ENCODE measurements around the gene ZNF341. TPM values are rescaled to one million over a fixed set of nuclear protein-coding genes. Genes with fewer than 3 reads are reported as not detected.

ZNF341 gene
- total and polyA plus RNA-seq, 9 of the 15 experiments (the other 6 are each of a cell fraction or from before 2014, with no cell fraction given), result 0.08 to 2.6 (median 1.0) TPM

GRCh38 chr20:33829636-33830035 lies 97.8 kb downstream of the ZNF341 start (continued):
- TF ChIP-seq ZNF407 (IDR thresholded peaks at IDR 0.05; ENCODE audit: low read depth) (no peak), BACH1 (tag; IDR thresholded peaks at IDR 0.05) (no peak), ZNF354B (CRISPR knock-in tag; IDR thresholded peaks at IDR 0.05) (no peak), SMARCA4 (IDR thresholded peaks at IDR 0.05) (peak; percentile 30; the same call in 1 of the 2 replicates), GATA2 (CRISPR knock-in tag; IDR thresholded peaks at IDR 0.05) (0 out of 2 replicates have a peak, but pooled peaks have one; percentile 37), ZNF76 (CRISPR knock-in tag; IDR thresholded peaks at IDR 0.05; ENCODE audit: borderline replicate concordance) (no peak), MEF2D (tag; conservative IDR thresholded peaks at IDR 0.05; ENCODE audit: low read depth) (no peak), ZNF23 (CRISPR knock-in tag; IDR thresholded peaks at IDR 0.05) (no peak), MYC (IDR thresholded peaks at IDR 0.05; ENCODE audit: low read depth, low read length) (0 out of 2 replicates have a peak, but pooled peaks have one; percentile 16), MYC (CRISPR knock-in tag; IDR thresholded peaks at IDR 0.05; ENCODE audit: borderline replicate concordance, low read depth) (no peak), FOS (IDR thresholded peaks at IDR 0.05; ENCODE audit: extremely low read depth, insufficient read length) (no peak), ATF4 (CRISPR knock-in tag; IDR thresholded peaks at IDR 0.05) (no peak), SMAD4 (CRISPR knock-in tag; conservative IDR thresholded peaks at IDR 0.05) (peak; percentile 41; the same call in 1 of the 2 replicates), RCOR1 (IDR thresholded peaks at IDR 0.05; ENCODE audit: borderline replicate concordance in 1 of 2, low read depth in 2 of 2, low read length in 2 of 2) (peak in 1 of 2 experiments; percentile 72; a peak in 2 of 4 replicates), ZNF696 (CRISPR knock-in tag; conservative IDR thresholded peaks at IDR 0.05) (no peak), TBL1XR1 (IDR thresholded peaks at IDR 0.05; ENCODE audit: low read length in 2 of 2) (no peak)
- TF ChIP-seq, protein P1, sequence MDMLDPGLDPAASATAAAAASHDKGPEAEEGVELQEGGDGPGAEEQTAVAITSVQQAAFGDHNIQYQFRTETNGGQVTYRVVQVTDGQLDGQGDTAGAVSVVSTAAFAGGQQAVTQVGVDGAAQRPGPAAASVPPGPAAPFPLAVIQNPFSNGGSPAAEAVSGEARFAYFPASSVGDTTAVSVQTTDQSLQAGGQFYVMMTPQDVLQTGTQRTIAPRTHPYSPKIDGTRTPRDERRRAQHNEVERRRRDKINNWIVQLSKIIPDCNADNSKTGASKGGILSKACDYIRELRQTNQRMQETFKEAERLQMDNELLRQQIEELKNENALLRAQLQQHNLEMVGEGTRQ (CRISPR knock-in tag; IDR thresholded peaks at IDR 0.05), result no peak
- TF ChIP-seq, protein P2, sequence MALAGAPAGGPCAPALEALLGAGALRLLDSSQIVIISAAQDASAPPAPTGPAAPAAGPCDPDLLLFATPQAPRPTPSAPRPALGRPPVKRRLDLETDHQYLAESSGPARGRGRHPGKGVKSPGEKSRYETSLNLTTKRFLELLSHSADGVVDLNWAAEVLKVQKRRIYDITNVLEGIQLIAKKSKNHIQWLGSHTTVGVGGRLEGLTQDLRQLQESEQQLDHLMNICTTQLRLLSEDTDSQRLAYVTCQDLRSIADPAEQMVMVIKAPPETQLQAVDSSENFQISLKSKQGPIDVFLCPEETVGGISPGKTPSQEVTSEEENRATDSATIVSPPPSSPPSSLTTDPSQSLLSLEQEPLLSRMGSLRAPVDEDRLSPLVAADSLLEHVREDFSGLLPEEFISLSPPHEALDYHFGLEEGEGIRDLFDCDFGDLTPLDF (CRISPR knock-in tag; IDR thresholded peaks at IDR 0.05), result no peak
- TF ChIP-seq, protein P3, sequence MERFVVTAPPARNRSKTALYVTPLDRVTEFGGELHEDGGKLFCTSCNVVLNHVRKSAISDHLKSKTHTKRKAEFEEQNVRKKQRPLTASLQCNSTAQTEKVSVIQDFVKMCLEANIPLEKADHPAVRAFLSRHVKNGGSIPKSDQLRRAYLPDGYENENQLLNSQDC (CRISPR knock-in tag; IDR thresholded peaks at IDR 0.05), result no peak

Data from K562 (cell line).